Testis (tissue), 3 donors: Measurements from ENCODE around the gene PRKAR1A. TPM values are rescaled to one million over a fixed set of nuclear protein-coding genes. Genes with fewer than 3 reads are reported as not detected.

Source experiments
- DNase-seq: peaks from one replicate; pipeline ENCODE4 v3.0.0-alpha.2; 2019
- H3K27ac ChIP-seq, 2 donors: fragments of 200-600 bp; sonication (generic); one replicate each; pipeline ENCODE4 v1.5.1; 2019
- H3K27me3 ChIP-seq: fragments of 200-600 bp; sonication (generic); one replicate; pipeline ENCODE4 v1.5.1; 2019
- H3K36me3 ChIP-seq: fragments of 200-600 bp; sonication (generic); one replicate; pipeline ENCODE4 v1.5.1; 2017; ENCODE audit warnings: low read depth; ENCODE audit errors: missing control alignments
- H3K4me1 ChIP-seq: fragments of 200-600 bp; sonication (generic); one replicate; pipeline ENCODE4 v1.5.1; 2019
- H3K4me3 ChIP-seq, 2 donors: fragments of 200-600 bp; sonication (generic); one replicate each; pipeline ENCODE4 v1.5.1; 2017 to 2019
- H3K9me3 ChIP-seq: fragments of 200-600 bp; sonication (generic); one replicate; pipeline ENCODE4 v1.5.1; 2017
- CTCF ChIP-seq, 3 experiments: fragments of 450-650 bp in 2 of 3; fragments of 200-600 bp in 1 of 3; sonication (generic) in 1 of 3; IDR thresholded peaks; one replicate each; pipeline ENCODE4 v1.5.1; 2016 to 2019; ENCODE audit warnings: antibody characterized with exemption in 3 of 3, mild to moderate bottlenecking in 2 of 3, moderate library complexity in 1 of 3
- POLR2A ChIP-seq: fragments of 450-650 bp; IDR thresholded peaks from one replicate; pipeline ENCODE4 v1.6.1; 2017; ENCODE audit warnings: antibody characterized with exemption, mild to moderate bottlenecking, moderate library complexity
- WGBS, 2 donors: methylation state at CpG; one replicate each; pipeline ENCODE4 v1.1.5; 2018; 5-methylcytosine and 5-hydroxymethylcytosine counted together
- intact Hi-C: fragments of 100-400 bp; cut with DNase I; formaldehyde crosslinking; loops from one replicate; pipeline ENCODE4 v1.15.1; 2023; ENCODE audit warnings: low total_unique reads
- polyA plus RNA-seq: library from polyadenylated mRNA; stranded (reverse); fragments of 350-450 nt; fragmentation: Illumina TruSeq; extraction: RNeasy Lipid Tissue Mini Kit (QIAGEN cat#74804); gene quantifications from one replicate; pipeline ENCODE4 v1.2.3, GENCODE V29; 2014; ENCODE audit warnings: low read depth, low replicate concordance; ENCODE audit not compliant: insufficient read depth
- total RNA-seq, 2 donors: library from RNA; depleted of rRNA; stranded (reverse); fragments of >200 nt; gene quantifications; one replicate each; pipeline ENCODE4 v1.2.3, GENCODE V29; 2016

Gene PRKAR1A
- total and polyA plus RNA-seq, 3 donors from 2014 or later: 279 to 375 (median 319) TPM

- Histone ChIP-seq H3K27ac (peak overlapping the region; percentile 62 to 67), H3K27me3 (no peaks in the 10 kb centered on the region), H3K36me3 (no peaks in the 10 kb centered on the region), H3K9me3 (no peaks in the 10 kb centered on the region), H3K4me3 (no peak overlapping the region), H3K4me1 (peaks cover 26% of the 10 kb centered on the region)
- peak; percentile 90 for DNase-seq
- WGBS, 2 donors: 34 to 41% methylated on average over 7 of the region's 7 CpGs
- no peak for TF ChIP-seq CTCF (IDR thresholded peaks at IDR 0.05)
- intact Hi-C loops: no loop called here
Observed at GRCh38 chr17:68498479-68499326, 13.5 kb upstream of the PRKAR1A start.

- 92 to 96% methylated on average over 5 of the region's 5 CpGs for WGBS, 2 donors
- no peak for TF ChIP-seq POLR2A
- no peak for TF ChIP-seq CTCF (IDR thresholded peaks at IDR 0.05)
- H3K27ac ChIP-seq: no peak overlapping the region
- H3K9me3 ChIP-seq: no peaks in the 10 kb centered on the region
- no peaks in the 10 kb centered on the region for H3K27me3 ChIP-seq
- H3K36me3 ChIP-seq: no peaks in the 10 kb centered on the region
- DNase-seq: no peak
- H3K4me1 ChIP-seq: peaks cover 21% of the 10 kb centered on the region
- intact Hi-C loops: no loop called here
- H3K4me3 ChIP-seq: no peak overlapping the region
Observed at GRCh38 chr17:68499587-68499986, 12.6 kb upstream of the PRKAR1A start.

DNA sequence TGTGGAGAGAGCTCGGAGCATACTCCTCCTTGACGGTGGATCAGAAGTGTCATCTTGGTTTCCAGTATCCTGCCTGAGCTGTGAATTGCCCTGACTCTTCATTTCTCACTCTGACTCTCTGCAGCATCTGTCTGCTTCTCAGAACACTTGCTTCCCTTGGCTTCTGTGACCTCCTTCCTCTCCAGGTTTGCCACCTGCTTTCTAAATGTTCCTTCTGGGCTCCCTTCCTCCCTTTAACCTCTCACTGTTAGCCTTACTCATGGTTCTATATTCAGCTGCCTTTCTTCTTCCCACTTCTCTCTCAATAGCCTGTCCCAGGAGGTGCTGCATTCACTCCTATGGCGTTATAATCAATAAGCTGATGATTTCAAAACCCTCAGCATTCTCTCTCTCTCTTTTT lies 11.2 kb upstream of the PRKAR1A start:
- Histone ChIP-seq H3K27ac (no peak overlapping the region), H3K4me3 (no peak overlapping the region), H3K27me3 (no peaks in the 10 kb centered on the region), H3K9me3 (no peaks in the 10 kb centered on the region), H3K36me3 (no peaks in the 10 kb centered on the region), H3K4me1 (peaks cover 19% of the 10 kb centered on the region)
- 84 to 88% methylated on average over 3 of the region's 3 CpGs for WGBS, 2 donors
- TF ChIP-seq POLR2A: no peak
- no peak for TF ChIP-seq CTCF (IDR thresholded peaks at IDR 0.05)
- no peak for DNase-seq
- intact Hi-C loops: no loop called here

- Histone ChIP-seq H3K9me3 (no peaks in the 10 kb centered on the region), H3K27ac (no peak overlapping the region), H3K27me3 (no peaks in the 10 kb centered on the region), H3K36me3 (no peaks in the 10 kb centered on the region), H3K4me1 (peaks cover 23% of the 10 kb centered on the region), H3K4me3 (no peak overlapping the region)
- TF ChIP-seq POLR2A (no peak), CTCF (IDR thresholded peaks at IDR 0.05) (no peak)
- intact Hi-C loops: no loop called here
- WGBS, 2 donors: 90 to 100% methylated on average over 1 of the region's 1 CpG
- no peak for DNase-seq
Observed at GRCh38 chr17:68505951-68506350, 6.3 kb upstream of the PRKAR1A start.

DNA sequence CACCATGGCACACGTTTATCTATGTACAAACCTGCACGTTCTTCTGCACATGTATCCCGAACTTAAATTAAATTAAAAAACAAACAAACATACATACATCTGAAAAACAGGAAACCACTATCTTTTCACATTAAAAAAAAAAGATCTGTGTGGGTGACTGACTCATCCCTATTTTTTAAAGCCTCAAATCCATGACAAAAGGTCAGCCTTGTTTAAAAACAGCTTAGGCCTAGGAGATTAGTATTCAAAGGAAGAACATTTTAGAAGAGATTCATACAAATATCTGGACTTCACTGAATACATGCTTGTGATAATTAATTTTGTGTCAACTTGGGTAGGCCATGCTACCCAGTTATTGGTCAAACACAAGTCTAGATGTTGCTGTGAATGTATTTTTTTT lies 4.7 kb upstream of the PRKAR1A start:
- H3K9me3 ChIP-seq: no peaks in the 10 kb centered on the region
- no peak overlapping the region for H3K4me3 ChIP-seq
- no peak for DNase-seq
- TF ChIP-seq POLR2A: no peak
- TF ChIP-seq CTCF (IDR thresholded peaks at IDR 0.05): no peak
- H3K4me1 ChIP-seq: peaks cover 26% of the 10 kb centered on the region
- no peaks in the 10 kb centered on the region for H3K27me3 ChIP-seq
- H3K27ac ChIP-seq: no peak overlapping the region
- intact Hi-C loops: no loop called here
- WGBS, 2 donors: 70 to 78% methylated on average over 3 of the region's 3 CpGs
- H3K36me3 ChIP-seq: no peaks in the 10 kb centered on the region
